ENCODE measurements around the gene ALPL. TPM values are rescaled to one million over a fixed set of nuclear protein-coding genes. Genes with fewer than 3 reads are reported as not detected.
"Not testable (repeated sequence)": the region's sequence is repeated elsewhere in the genome, so short reads cannot be mapped to it uniquely, and the experiment has no call there.

ALPL gene
- polyA plus RNA-seq, 3 donors = not detected

- Histone ChIP-seq H3K36me3 (replicated peaks in 1 of 2; ENCODE audit: control insufficient read depth in 1 of 2, insufficient read depth in 2 of 2, low read length in 2 of 2) (no peaks in the 10 kb centered on the region), H2AFZ (ENCODE audit: insufficient read depth, low read depth, low read length, poor library complexity, severe bottlenecking) (no peak overlapping the region), H3K9ac (ENCODE audit: insufficient read depth, low read length, poor library complexity, severe bottlenecking) (no peak overlapping the region), H3K4me2 (replicated peaks; ENCODE audit: extremely low read depth, low read length, poor library complexity, severe bottlenecking) (no peak overlapping the region), H3K4me1 (ENCODE audit: control insufficient read depth in 1 of 2, insufficient read depth in 2 of 2, low read length in 2 of 2) (no peaks in the 10 kb centered on the region), H3K79me2 (ENCODE audit: insufficient read depth, low read length) (no peaks in the 10 kb centered on the region), H3K4me3 (replicated peaks in 1 of 3; ENCODE audit: low read depth in 2 of 3, low read length in 3 of 3) (no peak overlapping the region), H4K20me1 (ENCODE audit: insufficient read depth, low read length) (no peaks in the 10 kb centered on the region), H3K9me3 (replicated peaks in 1 of 2; ENCODE audit: control insufficient read depth in 1 of 2, insufficient read depth in 1 of 2, low read length in 2 of 2) (no peaks in the 10 kb centered on the region), H3K27me3 (ENCODE audit: control insufficient read depth in 2 of 2, insufficient read depth in 2 of 2, low read length in 2 of 2) (peaks cover 0 to 5% of the 10 kb centered on the region in 2 donors), H3K27ac (ENCODE audit: low read depth in 1 of 2, low read length in 2 of 2) (no peak overlapping the region)
- no peaks in the 10 kb centered on the region for H3K36me3 Mint-ChIP-seq
- H3K4me3 Mint-ChIP-seq = no peak overlapping the region
- WGBS (ENCODE audit: insufficient coverage) = 95% methylated on average over 15 of the region's 16 CpGs
- DNase-seq = no peak
- intact Hi-C loops (cut with micrococcal nuclease) = no loop called here
- H3K27me3 Mint-ChIP-seq (ENCODE audit: low read depth in 3 of 3) = peaks cover 17 to 38% (median 23%) of the 10 kb centered on the region in 3 donors
- no peaks in the 10 kb centered on the region for H3K4me1 Mint-ChIP-seq
- H3K27ac Mint-ChIP-seq = no peak overlapping the region
- TF ChIP-seq CTCF (IDR thresholded peaks at IDR 0.05) = no peak
- H3K9me3 Mint-ChIP-seq = no peaks in the 10 kb centered on the region
Measured at GRCh38 chr1:21518774-21519455, 9.7 kb downstream of the ALPL start.

- intact Hi-C loops (cut with micrococcal nuclease); H3K4me1 Mint-ChIP-seq; H2AFZ ChIP-seq (ENCODE audit: insufficient read depth, low read depth, low read length, poor library complexity, severe bottlenecking); H3K9me3 ChIP-seq (replicated peaks in 1 of 2; ENCODE audit: control insufficient read depth in 1 of 2, insufficient read depth in 1 of 2, low read length in 2 of 2); H3K4me1 ChIP-seq (ENCODE audit: control insufficient read depth in 1 of 2, insufficient read depth in 2 of 2, low read length in 2 of 2); H3K36me3 Mint-ChIP-seq; H3K27ac Mint-ChIP-seq; H3K27me3 ChIP-seq (ENCODE audit: control insufficient read depth in 2 of 2, insufficient read depth in 2 of 2, low read length in 2 of 2); DNase-seq; H3K4me3 Mint-ChIP-seq; H3K79me2 ChIP-seq (ENCODE audit: insufficient read depth, low read length); H3K4me2 ChIP-seq (replicated peaks; ENCODE audit: extremely low read depth, low read length, poor library complexity, severe bottlenecking); H3K9me3 Mint-ChIP-seq; H3K27ac ChIP-seq (ENCODE audit: low read depth in 1 of 2, low read length in 2 of 2); H3K9ac ChIP-seq (ENCODE audit: insufficient read depth, low read length, poor library complexity, severe bottlenecking); H4K20me1 ChIP-seq (ENCODE audit: insufficient read depth, low read length); H3K4me3 ChIP-seq (replicated peaks in 1 of 3; ENCODE audit: low read depth in 2 of 3, low read length in 3 of 3); H3K36me3 ChIP-seq (replicated peaks in 1 of 2; ENCODE audit: control insufficient read depth in 1 of 2, insufficient read depth in 2 of 2, low read length in 2 of 2): not testable (repeated sequence)
- H3K27me3 Mint-ChIP-seq (ENCODE audit: low read depth in 3 of 3) = peaks cover 17 to 40% (median 26%) of the 10 kb centered on the region in 3 donors
- WGBS (ENCODE audit: insufficient coverage) = 92% methylated on average over 2 of the region's 11 CpGs
Measured at GRCh38 chr1:21519486-21520070, 10.4 kb downstream of the ALPL start.
